ENCODE results near the gene FYN. TPM values are rescaled to one million over a fixed set of nuclear protein-coding genes. Genes with fewer than 3 reads are reported as not detected.
A peak's percentile ranks its signal among the peaks of the same experiment; 100 is the strongest.

The FYN gene
- total RNA-seq, 1 donor = 106 TPM

DNA sequence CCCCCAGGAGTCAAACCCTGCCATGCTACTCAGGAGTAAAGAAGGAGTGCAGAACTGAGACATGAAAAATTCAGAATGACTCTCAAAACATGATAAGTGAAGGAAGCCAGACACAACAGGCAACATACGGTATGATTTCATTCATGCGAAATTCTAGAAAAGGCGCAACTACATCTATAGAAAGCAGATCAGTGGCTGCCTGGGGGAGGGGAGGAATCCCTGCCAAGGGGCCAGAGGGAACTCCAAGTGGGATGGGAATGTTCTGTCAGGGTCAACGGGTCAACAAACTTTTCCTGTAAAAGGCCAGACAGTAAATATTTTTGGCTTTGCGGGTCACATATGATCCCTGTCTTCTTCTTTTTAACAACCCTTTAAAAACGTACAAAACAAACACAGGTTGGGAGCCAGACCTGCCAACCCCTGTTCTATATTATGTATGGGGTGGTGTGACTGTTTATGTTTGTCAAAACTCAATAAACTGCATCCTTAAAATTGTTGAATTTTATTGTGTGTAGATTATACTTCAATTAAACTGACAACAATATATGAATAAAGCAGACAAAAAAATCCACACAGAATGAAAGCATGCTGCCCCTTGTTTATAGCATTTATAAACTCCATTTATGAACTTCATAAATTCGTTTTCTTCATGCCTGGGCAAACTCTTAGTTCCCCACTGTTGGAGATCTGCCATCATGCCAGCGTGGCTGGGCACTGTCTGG lies 211.0 kb downstream of the FYN start:
- H3K79me2 ChIP-seq (ENCODE audit: insufficient read depth, low read length) = no peaks in the 10 kb centered on the region
- no peak overlapping the region for H2AFZ ChIP-seq (ENCODE audit: low read length)
- H3K4me3 ChIP-seq (ENCODE audit: insufficient read depth, low read length) = no peak overlapping the region
- H4K20me1 ChIP-seq (ENCODE audit: insufficient read depth, low read length) = no peaks in the 10 kb centered on the region
- H3K36me3 ChIP-seq (ENCODE audit: insufficient read depth, low read length) = peaks cover 17% of the 10 kb centered on the region
- no peaks in the 10 kb centered on the region for H3K27me3 ChIP-seq (ENCODE audit: insufficient read depth, low read length)
- no peak for DNase-seq (ENCODE audit: insufficient read length, low spot score, missing footprints)
- TF ChIP-seq CTCF (IDR thresholded peaks at IDR 0.05; ENCODE audit: extremely low read depth, low read depth, low read length) = no peak
- peaks cover 28% of the 10 kb centered on the region for H3K4me1 ChIP-seq (ENCODE audit: insufficient read depth, low read length)
- no peak overlapping the region for H3K4me2 ChIP-seq (ENCODE audit: insufficient read depth, low read length)
- H3K9me3 ChIP-seq (ENCODE audit: low read depth, low read length) = no peaks in the 10 kb centered on the region
- no peak overlapping the region for H3K27ac ChIP-seq (ENCODE audit: low read depth, low read length)

- Histone ChIP-seq H4K20me1 (ENCODE audit: insufficient read depth, low read length) (no peaks in the 10 kb centered on the region), H3K4me3 (ENCODE audit: insufficient read depth, low read length) (no peak overlapping the region), H3K4me1 (ENCODE audit: insufficient read depth, low read length) (peaks cover 28% of the 10 kb centered on the region), H3K27me3 (ENCODE audit: insufficient read depth, low read length) (no peaks in the 10 kb centered on the region), H3K27ac (ENCODE audit: low read depth, low read length) (no peak overlapping the region), H2AFZ (ENCODE audit: low read length) (no peak overlapping the region), H3K36me3 (ENCODE audit: insufficient read depth, low read length) (peaks cover 17% of the 10 kb centered on the region), H3K4me2 (ENCODE audit: insufficient read depth, low read length) (no peak overlapping the region), H3K9me3 (ENCODE audit: low read depth, low read length) (no peaks in the 10 kb centered on the region), H3K79me2 (ENCODE audit: insufficient read depth, low read length) (no peaks in the 10 kb centered on the region)
- TF ChIP-seq CTCF (IDR thresholded peaks at IDR 0.05; ENCODE audit: extremely low read depth, low read depth, low read length) = no peak
- DNase-seq (ENCODE audit: insufficient read length, low spot score, missing footprints) = no peak
Measured at GRCh38 chr6:111661541-111662061, 211.7 kb downstream of the FYN start.

DNA sequence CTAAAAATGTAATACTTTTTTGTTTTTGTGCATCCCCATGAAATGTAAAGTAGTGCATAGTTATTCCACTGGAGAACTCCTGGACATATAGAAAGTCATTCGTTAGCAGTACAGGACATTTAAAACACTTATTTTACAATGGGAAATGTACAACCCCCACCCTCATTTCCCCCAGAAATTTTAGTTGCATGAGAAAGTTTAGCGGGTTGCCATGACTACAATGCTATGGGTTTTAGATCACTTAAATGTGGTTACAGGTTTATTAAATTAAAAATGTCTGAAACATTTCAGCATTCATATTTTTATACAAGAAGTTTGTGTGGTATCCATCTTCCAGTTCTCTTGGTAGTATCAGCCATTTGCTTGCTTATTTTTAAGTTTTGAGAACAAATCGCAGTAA lies 212.7 kb downstream of the FYN start:
- Histone ChIP-seq H3K27me3 (ENCODE audit: insufficient read depth, low read length) (no peaks in the 10 kb centered on the region), H3K4me1 (ENCODE audit: insufficient read depth, low read length) (peaks cover 28% of the 10 kb centered on the region), H4K20me1 (ENCODE audit: insufficient read depth, low read length) (no peaks in the 10 kb centered on the region), H3K4me2 (ENCODE audit: insufficient read depth, low read length) (no peak overlapping the region), H3K36me3 (ENCODE audit: insufficient read depth, low read length) (peaks cover 13% of the 10 kb centered on the region), H3K27ac (ENCODE audit: low read depth, low read length) (no peak overlapping the region), H3K9me3 (ENCODE audit: low read depth, low read length) (no peaks in the 10 kb centered on the region), H3K4me3 (ENCODE audit: insufficient read depth, low read length) (no peak overlapping the region), H3K79me2 (ENCODE audit: insufficient read depth, low read length) (no peaks in the 10 kb centered on the region), H2AFZ (ENCODE audit: low read length) (no peak overlapping the region)
- no peak for TF ChIP-seq CTCF (IDR thresholded peaks at IDR 0.05; ENCODE audit: extremely low read depth, low read depth, low read length)
- no peak for DNase-seq (ENCODE audit: insufficient read length, low spot score, missing footprints)

GRCh38 chr6:111658462-111659154 lies 214.6 kb downstream of the FYN start:
- peak overlapping the region; percentile 15 for H3K4me2 ChIP-seq (ENCODE audit: insufficient read depth, low read length)
- H3K79me2 ChIP-seq (ENCODE audit: insufficient read depth, low read length) = no peaks in the 10 kb centered on the region
- no peak for TF ChIP-seq CTCF (IDR thresholded peaks at IDR 0.05; ENCODE audit: extremely low read depth, low read depth, low read length)
- H3K27ac ChIP-seq (ENCODE audit: low read depth, low read length) = no peak overlapping the region
- H3K36me3 ChIP-seq (ENCODE audit: insufficient read depth, low read length) = peaks cover 13% of the 10 kb centered on the region
- no peaks in the 10 kb centered on the region for H3K27me3 ChIP-seq (ENCODE audit: insufficient read depth, low read length)
- H4K20me1 ChIP-seq (ENCODE audit: insufficient read depth, low read length) = no peaks in the 10 kb centered on the region
- no peak overlapping the region for H2AFZ ChIP-seq (ENCODE audit: low read length)
- H3K4me1 ChIP-seq (ENCODE audit: insufficient read depth, low read length) = peaks cover 19% of the 10 kb centered on the region
- H3K9me3 ChIP-seq (ENCODE audit: low read depth, low read length) = no peaks in the 10 kb centered on the region
- no peak for DNase-seq (ENCODE audit: insufficient read length, low spot score, missing footprints)
- H3K4me3 ChIP-seq (ENCODE audit: insufficient read depth, low read length) = no peak overlapping the region
